ENCODE measurements around the gene FBXL19. TPM values are rescaled to one million over a fixed set of nuclear protein-coding genes. Genes with fewer than 3 reads are reported as not detected.

The FBXL19 gene
- total and polyA plus RNA-seq, 9 of the 15 experiments (the other 6 are each of a cell fraction or from before 2014, with no cell fraction given) = 0.13 to 48.0 (median 13.5) TPM; not detected in 1

GRCh38 chr16:30921748-30922419, 1.5 kb upstream of the FBXL19 start (continued):
- no peak for TF ChIP-seq MXD1 (CRISPR knock-in tag; IDR thresholded peaks at IDR 0.05; ENCODE audit: borderline replicate concordance, poor library complexity, severe bottlenecking)
- peak; percentile 31; the same call in 1 of the 2 replicates for TF ChIP-seq ESRRA (IDR thresholded peaks at IDR 0.05; ENCODE audit: borderline replicate concordance, low read depth)
- TF ChIP-seq MEF2D (tag; conservative IDR thresholded peaks at IDR 0.05; ENCODE audit: low read depth) = no peak
- TF ChIP-seq ZNF778 (CRISPR knock-in tag; IDR thresholded peaks at IDR 0.05) = no peak
- TF ChIP-seq ZNF592 (IDR thresholded peaks at IDR 0.05) = peak; percentile 26; the same call in 1 of the 2 replicates
- no peak for TF ChIP-seq GABPB2 (CRISPR knock-in tag; conservative IDR thresholded peaks at IDR 0.05)
- TF ChIP-seq ZNF512 (tag; IDR thresholded peaks at IDR 0.05) = no peak
- no peak for TF ChIP-seq ZEB2 (IDR thresholded peaks at IDR 0.05)
- no peak for TF ChIP-seq ZNF589 (CRISPR knock-in tag; IDR thresholded peaks at IDR 0.05; ENCODE audit: low read depth)

Measured in K562 (cell line).